Measurements from ENCODE around the gene EXOC4. TPM values are rescaled to one million over a fixed set of nuclear protein-coding genes. Genes with fewer than 3 reads are reported as not detected.

The EXOC4 gene
- total and polyA plus RNA-seq, 2 of the 8 experiments (the other 6 are each of a cell fraction or from before 2014, with no cell fraction given) = 27.0 to 67.3 TPM

DNA sequence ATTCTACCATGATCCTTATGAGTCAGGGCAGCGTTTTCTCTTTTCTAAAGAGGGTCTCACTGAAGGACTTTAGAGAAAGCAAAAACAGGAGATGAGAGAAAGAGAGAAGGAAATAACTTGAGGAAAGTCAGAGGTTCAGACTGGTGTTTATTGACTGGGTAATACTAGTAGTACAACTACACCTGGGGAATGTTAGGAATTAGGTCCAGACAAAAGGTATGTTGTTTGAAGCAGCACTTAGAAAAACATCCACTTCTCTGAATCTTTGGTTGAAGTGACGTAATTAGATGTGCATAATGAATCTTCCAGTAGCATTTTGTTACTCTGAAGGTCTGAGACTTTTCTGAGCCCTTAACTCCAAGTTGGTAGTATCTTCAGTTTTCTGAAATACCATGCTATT, 494.0 kb downstream of the EXOC4 start (continued):
- peak; percentile 35 for TF ChIP-seq CHD7 (IDR thresholded peaks at IDR 0.05; ENCODE audit: insufficient replicate concordance, low read length)
- TF ChIP-seq RBBP5 (IDR thresholded peaks at IDR 0.05; ENCODE audit: borderline replicate concordance, low read depth, low read length) = no peak
- TF ChIP-seq EGR1 (IDR thresholded peaks at IDR 0.05; ENCODE audit: borderline replicate concordance, low read depth, low read length) = no peak
